GM10847 (cell line): ENCODE results near the gene UBL5.
A peak's percentile ranks its signal among the peaks of the same experiment; 100 is the strongest.

Experiments
- POLR2A ChIP-seq: IDR thresholded peaks from 2 replicates; pipeline ENCODE4 v1.6.1; 2011; ENCODE audit not compliant: insufficient read length; ENCODE audit errors: extremely low read depth

The UBL5 gene

DNA sequence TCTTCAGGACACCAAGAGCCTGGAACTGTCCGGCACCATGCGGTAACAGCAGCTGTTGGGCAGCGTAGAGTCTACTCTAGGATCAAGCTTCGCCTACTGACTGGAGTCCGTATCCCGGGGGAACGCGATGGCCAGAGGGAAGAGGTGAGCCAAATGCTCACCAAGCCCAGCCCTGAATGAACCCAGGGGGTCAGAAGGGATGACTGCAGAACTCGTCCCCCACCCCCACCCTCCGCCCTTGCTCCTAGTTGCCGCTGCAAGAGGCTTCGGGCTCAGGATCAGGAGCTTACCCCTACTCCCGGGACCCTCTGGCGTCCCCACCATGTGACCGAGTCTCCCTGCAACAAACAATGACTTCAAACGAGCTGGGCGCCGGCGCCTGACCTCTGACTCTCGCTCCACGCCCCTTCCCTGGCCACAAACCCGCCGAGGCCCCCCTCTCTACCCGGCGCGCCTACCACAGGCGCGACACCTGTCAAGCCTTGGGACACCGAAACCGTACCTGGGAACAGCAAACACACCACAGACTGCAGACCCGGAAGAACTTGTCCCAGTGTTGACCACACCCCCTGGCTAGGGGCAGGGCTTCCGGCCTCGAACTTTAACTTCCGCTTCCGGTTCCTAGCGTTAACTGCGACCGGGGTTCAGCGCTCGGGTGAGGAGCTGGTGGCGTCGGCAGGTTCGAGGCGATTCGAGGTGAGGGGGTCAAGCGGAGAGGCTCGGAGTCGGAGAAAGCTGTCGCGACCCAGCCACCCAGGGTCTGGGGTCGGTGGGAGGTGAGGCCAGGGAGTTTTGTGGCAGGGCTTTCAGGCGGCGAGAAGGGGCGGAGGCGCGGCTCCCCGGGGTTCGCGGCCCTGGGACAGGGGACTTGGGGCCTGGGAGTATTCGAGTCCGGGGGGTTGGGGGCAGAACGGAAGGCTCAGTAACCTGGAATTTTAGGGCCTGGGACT, at the start of gene UBL5:
Gene UBL5 (plus strand): TSS at position 630 of the 950 bp plus-strand sequence. CDS start 420 bp downstream, outside the sequence.
- TF ChIP-seq POLR2A: peak; percentile 95

DNA sequence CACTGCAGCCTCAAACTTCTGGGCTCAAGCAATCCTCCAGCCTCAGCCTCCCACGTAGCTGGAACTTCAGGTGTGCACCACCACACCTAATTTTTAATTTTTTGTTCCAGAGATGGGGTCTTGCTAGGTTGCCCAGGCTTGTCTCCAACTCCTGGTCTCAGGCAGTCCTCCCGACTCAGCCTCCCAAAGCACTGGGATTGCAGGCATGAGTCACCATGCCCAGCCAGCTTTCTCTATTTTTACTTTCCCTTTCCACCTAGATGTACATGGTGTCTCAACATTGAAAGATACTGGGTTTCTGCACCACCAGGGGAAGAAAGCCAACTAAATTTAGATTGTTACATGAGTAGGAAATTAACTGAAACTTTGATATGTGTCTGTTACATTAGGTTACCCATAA, 45.4 kb upstream of the UBL5 start:
- TF ChIP-seq POLR2A: no peak

DNA sequence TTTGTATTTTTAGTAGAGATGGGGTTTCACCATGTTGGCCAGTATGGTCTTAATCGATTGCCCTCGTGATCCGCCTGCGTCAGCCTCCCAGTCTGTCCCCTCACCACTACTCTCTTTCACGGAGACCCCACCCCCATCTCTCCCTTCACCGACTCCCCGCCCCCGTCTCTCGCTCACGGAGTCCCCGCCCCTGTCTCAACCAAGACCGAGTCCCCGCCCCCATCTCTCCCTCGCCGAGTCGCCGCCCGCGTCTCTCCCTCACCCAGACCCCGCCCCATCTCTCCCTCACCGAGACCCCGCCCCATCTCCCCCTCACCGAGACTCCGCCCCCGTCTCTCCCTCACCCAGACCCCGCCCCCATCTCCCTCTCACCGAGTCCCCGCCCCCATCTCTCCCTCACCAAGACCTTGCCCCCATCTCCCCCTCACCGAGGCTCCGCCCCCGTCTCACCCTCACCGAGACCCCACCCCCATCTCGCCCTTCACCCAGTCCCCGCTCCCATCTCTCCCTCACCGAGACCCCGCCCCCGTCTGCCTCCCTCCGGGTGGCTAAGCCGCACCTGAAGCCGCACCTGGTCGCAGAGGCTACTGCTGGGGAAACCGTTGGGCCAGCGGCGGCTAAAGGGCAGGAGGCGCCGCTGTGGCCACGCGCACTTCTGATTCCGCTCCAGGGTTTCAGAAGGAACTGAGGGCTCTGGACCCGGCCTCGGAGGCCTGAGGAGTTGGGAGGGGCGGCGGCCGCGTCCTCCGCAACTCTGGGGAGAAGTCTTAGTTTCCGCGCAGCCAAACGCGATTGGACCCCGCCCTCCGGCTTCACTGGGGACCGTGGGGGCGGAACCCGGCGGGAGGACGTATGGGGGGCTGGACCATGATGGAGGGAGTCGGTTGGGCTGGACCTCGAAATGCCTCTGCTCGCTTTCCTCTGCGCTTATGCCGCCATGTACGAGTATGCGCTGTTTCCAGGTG, 42.1 kb upstream of the UBL5 start:
- TF ChIP-seq POLR2A: peak; percentile 41

- TF ChIP-seq POLR2A: no peak
These were observed 41.4 kb upstream of the UBL5 start for GRCh38 chr19:9786342-9786741.

DNA sequence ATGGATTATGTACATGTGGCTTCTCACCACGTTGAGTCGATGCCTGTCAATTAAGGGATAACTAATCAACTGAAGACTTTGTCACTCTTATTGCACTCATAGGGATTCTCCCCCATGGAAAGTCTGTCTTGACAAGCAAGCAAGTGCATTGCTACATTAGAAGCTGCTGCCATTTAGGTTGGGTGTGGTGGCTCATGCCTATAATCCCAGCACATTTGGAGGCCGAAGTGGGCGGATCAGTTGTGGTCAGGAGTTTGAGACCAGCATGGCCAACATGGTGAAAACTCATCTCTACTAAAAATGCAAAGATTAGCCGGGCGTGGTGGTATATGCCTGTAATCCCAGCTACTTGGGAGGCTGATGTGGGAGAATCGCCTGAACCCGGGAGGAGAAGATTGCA, 40.9 kb upstream of the UBL5 start:
- TF ChIP-seq POLR2A: no peak

DNA sequence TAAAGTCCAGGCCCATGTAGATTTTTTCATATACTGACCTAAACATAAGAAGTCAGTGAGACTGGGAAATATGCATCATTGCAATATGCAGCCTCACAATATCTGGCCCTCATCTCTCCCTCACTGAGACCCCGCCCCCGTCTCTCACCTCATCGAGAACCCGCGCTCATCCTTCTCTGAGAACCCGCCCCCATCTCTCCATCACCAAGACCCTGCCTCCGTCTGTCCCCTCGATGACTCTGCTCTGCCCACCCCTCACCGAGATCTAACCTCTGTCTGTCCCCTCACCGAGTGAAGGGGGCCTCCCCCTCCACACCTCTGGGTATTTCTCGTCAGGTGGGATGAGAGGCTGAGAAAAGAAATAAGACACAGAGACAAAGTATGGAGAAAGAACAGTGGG, 38.7 kb upstream of the UBL5 start:
- no peak for TF ChIP-seq POLR2A

- TF ChIP-seq POLR2A: no peak
These were observed 36.0 kb upstream of the UBL5 start for GRCh38 chr19:9791552-9792205.

GRCh38 chr19:9792206-9793070, 35.3 kb upstream of the UBL5 start:
- TF ChIP-seq POLR2A: no peak

- TF ChIP-seq POLR2A: no peak
These were observed 34.6 kb upstream of the UBL5 start for GRCh38 chr19:9793071-9793591.

- TF ChIP-seq POLR2A: no peak
These were observed 31.5 kb upstream of the UBL5 start for GRCh38 chr19:9796113-9796773.

DNA sequence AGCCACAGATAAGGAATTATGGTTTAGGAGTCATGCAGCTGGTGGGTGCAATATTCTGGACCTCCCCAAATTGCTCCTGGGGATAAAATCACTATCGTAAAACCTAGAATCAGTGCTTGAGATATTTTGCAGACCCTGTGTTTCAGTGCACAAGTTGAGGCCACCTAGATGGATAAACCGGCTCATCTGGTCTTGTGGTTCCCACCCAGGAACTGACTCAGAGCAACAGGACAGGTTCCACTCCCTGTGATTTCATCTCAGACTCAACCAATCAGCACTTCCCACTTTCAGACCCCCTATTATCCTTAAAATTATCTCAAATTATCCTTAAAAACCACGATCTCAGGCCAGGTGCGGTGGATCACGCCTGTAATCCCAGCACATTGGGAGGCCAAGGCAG, 29.8 kb upstream of the UBL5 start:
- TF ChIP-seq POLR2A: no peak

DNA sequence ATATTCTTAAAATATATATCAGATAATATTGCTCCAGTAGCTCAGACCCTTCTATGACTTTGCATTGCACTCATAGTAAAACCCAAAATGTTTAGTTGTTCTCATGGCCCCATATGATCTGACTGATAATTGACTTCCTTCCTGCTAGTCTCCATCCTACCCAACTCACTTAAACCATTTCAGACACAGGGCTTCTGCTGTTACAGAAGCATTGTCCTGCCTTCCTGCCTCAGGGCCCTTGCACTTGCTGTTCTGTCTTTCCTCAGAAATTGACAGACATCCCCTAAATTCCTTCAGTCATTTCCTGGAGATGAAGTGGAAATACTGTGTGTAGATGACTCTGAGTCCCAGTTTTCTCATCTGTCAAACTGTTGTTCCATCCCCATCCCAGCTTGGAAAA, 28.6 kb upstream of the UBL5 start:
- TF ChIP-seq POLR2A: no peak

DNA sequence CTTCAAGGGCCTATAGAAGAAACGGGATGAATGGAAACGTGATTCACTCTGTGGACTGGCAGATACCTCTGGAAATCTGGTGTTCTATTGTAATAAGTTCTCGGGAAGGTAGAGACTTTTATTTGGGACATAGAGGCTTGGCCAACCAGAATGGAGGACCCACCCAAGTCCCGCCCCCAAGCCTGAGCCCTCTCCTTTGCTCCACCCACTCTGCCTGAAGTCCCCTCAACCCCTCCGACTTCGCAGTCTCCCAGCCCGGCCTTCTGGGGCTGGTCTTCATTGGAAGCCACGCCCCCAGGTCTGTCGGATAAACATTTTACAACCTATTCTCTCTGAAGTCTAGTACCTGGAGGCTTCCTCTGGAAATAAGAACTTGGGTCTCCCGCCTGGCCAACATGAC, 25.7 kb upstream of the UBL5 start:
- TF ChIP-seq POLR2A: no peak
